ENCODE data around the gene XPR1. TPM values are rescaled to one million over a fixed set of nuclear protein-coding genes. Genes with fewer than 3 reads are reported as not detected.

XPR1 gene
- total and polyA plus RNA-seq, 2 experiments from 2014 or later: 18.1 to 36.4 TPM

GRCh38 chr1:180842491-180843275, 210.9 kb downstream of the XPR1 start:
- Histone ChIP-seq H3K27me3 (no peaks in the 10 kb centered on the region), H3K9me3 (ENCODE audit: low read depth) (no peaks in the 10 kb centered on the region), H3K36me3 (no peaks in the 10 kb centered on the region), H3K27ac (no peak overlapping the region), H3K4me3 (no peak overlapping the region), H3K4me1 (ENCODE audit: low read depth) (peaks cover 5% of the 10 kb centered on the region)
- no peak for DNase-seq (ENCODE audit: low read depth in 1 of 2, low spot score in 1 of 2)
- TF ChIP-seq CTCF (IDR thresholded peaks at IDR 0.05; ENCODE audit: low read depth, low read length): no peak

GRCh38 chr1:180845352-180845751, 213.5 kb downstream of the XPR1 start:
- H3K36me3 ChIP-seq: no peaks in the 10 kb centered on the region
- H3K27me3 ChIP-seq: no peaks in the 10 kb centered on the region
- H3K27ac ChIP-seq: no peak overlapping the region
- no peak for DNase-seq (ENCODE audit: low read depth in 1 of 2, low spot score in 1 of 2)
- H3K9me3 ChIP-seq (ENCODE audit: low read depth): no peaks in the 10 kb centered on the region
- H3K4me1 ChIP-seq (ENCODE audit: low read depth): no peaks in the 10 kb centered on the region
- no peak overlapping the region for H3K4me3 ChIP-seq
- no peak for TF ChIP-seq CTCF (IDR thresholded peaks at IDR 0.05; ENCODE audit: low read depth, low read length)

GRCh38 chr1:180848191-180848590, 216.4 kb downstream of the XPR1 start:
- Histone ChIP-seq H3K27ac (no peak overlapping the region), H3K4me1 (ENCODE audit: low read depth) (no peaks in the 10 kb centered on the region), H3K4me3 (no peak overlapping the region), H3K9me3 (ENCODE audit: low read depth) (no peaks in the 10 kb centered on the region), H3K27me3 (no peaks in the 10 kb centered on the region), H3K36me3 (no peaks in the 10 kb centered on the region)
- no peak for DNase-seq (ENCODE audit: low read depth in 1 of 2, low spot score in 1 of 2)
- TF ChIP-seq CTCF (IDR thresholded peaks at IDR 0.05; ENCODE audit: low read depth, low read length): no peak

GRCh38 chr1:180849031-180849775, 217.4 kb downstream of the XPR1 start:
- Histone ChIP-seq H3K36me3 (no peaks in the 10 kb centered on the region), H3K4me3 (no peak overlapping the region), H3K4me1 (ENCODE audit: low read depth) (peaks cover 6% of the 10 kb centered on the region), H3K27ac (no peak overlapping the region), H3K9me3 (ENCODE audit: low read depth) (no peaks in the 10 kb centered on the region), H3K27me3 (no peaks in the 10 kb centered on the region)
- DNase-seq (ENCODE audit: low read depth in 1 of 2, low spot score in 1 of 2): no peak
- TF ChIP-seq CTCF (IDR thresholded peaks at IDR 0.05; ENCODE audit: low read depth, low read length): no peak

GRCh38 chr1:180851995-180852887, 220.4 kb downstream of the XPR1 start:
- no peak for DNase-seq (ENCODE audit: low read depth in 1 of 2, low spot score in 1 of 2)
- no peak overlapping the region for H3K27ac ChIP-seq
- no peaks in the 10 kb centered on the region for H3K36me3 ChIP-seq
- peaks cover 11% of the 10 kb centered on the region for H3K4me1 ChIP-seq (ENCODE audit: low read depth)
- H3K9me3 ChIP-seq (ENCODE audit: low read depth): no peaks in the 10 kb centered on the region
- H3K4me3 ChIP-seq: no peak overlapping the region
- no peaks in the 10 kb centered on the region for H3K27me3 ChIP-seq
- no peak for TF ChIP-seq CTCF (IDR thresholded peaks at IDR 0.05; ENCODE audit: low read depth, low read length)

Data from cardiac muscle cell (in vitro differentiated cells and primary cell).